HG02623 (cell line): ENCODE measurements around the gene ZMYND12.

ENCODE experiments used
- ATAC-seq: cut with Tn5 transposase; IDR thresholded peaks from one replicate; pipeline ENCODE4 v1.9.1; 2021; ENCODE audit warnings: moderate library complexity; ENCODE audit not compliant: unreplicated experiment

Gene ZMYND12

DNA sequence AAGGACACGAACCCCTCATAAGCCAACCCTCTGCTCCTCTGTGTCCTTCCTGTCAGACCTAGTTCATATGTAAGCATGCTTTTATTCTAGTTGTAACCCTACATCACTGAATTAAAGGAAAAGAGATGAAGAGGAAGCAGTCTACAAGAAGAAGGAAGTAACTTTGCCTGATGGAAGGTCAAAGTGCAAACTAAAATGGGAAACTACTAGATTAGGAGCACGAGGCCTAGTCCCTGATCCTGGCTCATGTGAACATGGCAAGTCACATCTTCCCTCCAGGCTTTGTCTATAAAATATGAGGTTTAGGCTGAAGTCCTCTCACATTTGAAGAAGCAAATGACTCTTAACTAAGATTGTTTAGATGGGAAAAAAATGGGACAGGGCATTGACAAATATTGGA lies 13.2 kb downstream of the ZMYND12 start:
- no peak for ATAC-seq

DNA sequence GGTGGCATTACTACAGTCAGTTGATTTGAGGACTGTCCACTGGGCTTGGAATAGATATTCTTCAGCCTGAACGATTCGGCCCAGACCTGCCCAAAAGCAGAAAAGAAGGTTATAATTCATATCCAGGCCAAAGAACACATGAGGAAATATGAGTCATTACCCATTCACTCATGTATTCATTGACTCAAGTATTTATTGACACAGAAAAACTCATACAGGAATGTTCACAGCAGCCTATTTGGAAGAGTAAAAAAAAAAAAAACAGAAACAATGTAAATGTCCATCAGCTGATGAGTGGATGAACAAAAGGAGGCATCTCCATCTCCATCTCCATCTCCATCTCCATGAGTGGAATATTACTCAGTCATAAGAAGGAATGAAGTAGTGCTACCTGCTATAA lies 15.9 kb downstream of the ZMYND12 start:
- no peak for ATAC-seq

DNA sequence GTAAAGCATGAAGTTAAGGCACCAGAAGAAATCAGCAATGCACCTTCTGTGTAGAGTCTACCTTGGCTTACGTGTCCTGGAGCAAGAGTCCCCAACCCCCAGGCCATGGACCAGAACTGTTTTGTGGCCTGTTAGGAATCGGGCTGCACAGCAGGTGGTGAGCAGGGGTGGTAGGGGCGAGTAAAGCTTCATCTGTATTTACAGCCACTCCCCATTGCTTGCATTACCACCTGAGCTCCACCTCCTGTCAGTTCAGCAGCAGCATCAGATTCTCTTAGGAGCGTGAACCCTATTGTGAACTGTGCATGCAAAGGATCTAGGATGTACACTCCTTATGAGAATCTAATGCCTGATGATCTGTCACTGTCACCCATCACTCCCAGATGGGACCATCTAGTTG lies 21.5 kb downstream of the ZMYND12 start:
- ATAC-seq, result no peak

DNA sequence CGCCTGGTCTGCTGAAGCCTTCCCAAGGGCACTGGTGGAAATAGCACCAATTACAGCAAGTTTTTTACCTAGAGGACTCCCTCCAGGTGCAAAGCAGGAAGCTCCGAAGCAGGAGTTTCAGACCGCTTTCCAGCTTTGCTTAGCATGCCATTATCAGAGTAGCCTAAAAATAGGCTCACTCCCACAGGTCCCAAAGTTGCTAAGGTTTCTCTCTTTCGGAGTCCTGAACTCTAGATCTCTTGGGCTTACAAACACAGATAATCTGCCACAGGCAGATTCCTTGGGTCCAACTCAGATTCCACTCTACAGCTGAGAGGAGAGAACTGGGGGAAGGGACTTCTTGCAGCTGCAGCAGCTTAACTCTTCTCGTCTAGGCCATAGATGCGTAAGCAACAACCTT lies 22.5 kb downstream of the ZMYND12 start:
- no peak for ATAC-seq

DNA sequence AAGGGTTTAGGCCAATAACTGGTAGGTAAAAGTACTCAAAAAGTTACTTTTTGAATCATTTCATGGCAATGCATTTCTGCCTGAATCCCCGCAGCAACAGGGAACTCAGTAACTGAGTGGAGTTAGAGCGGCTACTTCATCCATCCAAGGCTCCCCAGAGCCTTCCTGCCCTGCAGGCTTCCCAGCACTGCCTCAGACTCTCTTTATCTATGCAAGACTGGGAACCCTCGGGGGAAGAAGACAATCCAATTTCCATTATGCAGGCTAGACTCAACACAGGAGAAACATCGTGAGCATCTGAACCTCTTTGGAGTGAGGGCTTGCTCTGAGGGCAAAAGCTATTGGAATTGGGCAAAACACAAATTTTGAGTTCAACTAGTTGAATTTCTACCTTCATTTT lies 23.1 kb downstream of the ZMYND12 start:
- ATAC-seq, result no peak

DNA sequence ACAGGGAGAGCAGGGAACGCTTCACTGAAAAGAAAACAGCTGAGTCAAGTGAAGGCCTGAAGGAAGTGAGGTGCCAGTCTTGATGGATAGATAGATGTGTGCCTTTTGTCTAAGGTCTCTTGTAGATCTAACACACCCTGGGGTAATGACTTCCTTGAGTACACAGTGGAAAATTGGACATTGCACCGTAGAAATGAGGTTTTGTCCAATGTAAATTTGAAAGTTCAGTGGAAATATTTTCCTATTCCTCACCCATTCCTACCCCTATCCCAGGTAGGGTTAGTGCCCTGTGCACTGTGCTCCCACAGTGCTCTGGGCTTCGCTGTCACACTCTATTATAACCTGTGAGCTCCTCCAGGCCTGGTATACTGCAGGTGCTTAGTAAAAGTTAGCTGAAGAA lies 24.3 kb downstream of the ZMYND12 start:
- ATAC-seq, result no peak

DNA sequence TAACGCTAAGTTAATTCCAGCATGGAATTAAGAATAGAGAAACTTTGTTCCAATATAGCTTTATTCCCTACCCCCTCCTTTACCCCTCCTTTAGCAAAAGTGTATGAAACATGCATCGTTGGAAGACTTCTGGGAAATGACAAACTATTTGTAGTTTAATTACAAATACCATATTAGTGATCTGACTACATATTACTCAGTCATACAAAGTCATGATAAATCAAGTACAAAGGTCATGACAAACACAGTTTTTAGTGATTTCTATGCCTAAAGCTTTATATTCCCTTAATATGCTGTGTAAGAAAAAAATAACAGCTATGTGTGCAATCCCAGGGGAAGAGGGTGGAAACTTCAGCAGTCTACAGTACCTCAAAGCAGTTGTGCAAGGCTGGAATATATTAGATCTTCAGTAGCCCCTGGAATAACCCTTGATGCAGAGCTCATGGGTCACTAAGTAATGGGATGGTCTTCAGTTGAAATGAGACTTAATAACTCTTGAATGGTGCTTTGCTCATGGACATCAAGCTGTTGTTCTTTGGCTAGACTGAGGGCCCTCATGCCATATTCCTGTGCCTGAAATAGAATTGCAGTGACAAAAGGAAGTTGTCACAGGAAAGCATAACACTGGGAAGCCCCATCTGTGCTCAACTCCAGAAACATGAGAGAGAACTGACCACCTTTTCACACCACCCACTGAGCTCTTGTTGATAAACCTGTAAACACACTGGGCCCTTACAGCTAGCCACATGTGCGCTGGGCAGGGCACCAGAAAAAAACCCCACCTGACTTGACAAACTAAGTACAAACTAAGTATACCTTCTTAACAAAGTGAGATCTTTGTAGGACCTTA lies 25.3 kb downstream of the ZMYND12 start:
- ATAC-seq, result no peak

DNA sequence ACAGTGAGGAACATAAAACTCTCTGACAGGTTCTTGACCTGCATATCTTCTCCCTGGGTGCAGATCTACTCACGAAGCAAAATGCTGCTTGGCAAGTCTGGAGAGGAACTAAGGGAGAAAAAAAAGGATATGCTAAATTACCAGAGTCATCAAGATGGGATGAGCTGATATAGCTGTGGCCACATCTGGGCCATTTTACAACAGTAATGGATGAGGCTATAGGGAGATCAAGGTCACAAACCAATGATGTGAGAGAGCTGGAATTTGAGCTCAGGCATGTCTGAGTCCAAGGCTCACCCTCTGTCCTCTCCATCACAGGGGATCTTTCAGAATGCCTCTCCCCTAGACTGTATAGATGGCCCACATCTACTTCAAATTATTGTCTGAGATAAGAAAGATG lies 26.2 kb downstream of the ZMYND12 start:
- ATAC-seq, result no peak

DNA sequence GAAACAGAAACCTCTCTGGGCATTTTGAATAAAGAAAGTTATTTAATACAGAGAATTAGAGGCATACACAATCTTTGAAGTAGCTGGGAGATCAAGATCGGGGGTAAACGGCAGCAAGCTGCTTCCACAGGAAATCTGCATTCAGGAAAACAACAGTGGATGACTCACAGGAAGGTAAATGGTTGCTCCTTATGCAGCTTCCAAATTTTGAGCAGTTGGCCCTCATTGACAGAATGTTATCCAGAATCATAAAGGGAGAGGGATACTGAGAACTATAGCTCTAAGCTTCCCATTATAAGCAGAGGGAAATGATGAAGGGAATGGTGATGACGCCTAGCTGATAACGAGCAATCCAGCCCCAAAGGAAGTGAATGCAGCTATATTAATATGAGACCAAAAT lies 28.6 kb downstream of the ZMYND12 start:
- ATAC-seq, result no peak

DNA sequence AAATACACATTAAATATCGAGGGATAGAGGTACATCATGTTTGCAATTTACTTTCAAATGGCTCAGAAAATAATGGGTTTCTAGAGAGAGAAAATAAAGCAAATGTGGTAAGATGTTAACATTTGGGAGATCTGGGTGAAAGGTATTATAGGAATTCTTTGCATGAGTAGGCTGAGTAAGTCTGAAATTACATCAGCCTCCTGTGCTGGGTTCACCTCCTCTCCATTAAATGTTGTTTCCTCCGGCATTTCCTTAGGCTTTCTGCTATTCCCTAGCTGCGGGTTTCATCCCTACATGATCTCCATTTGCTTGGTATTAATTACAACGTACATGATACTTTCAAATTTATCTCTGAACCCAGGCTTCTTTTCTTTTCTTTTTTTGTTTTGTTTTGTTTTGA lies 31.6 kb downstream of the ZMYND12 start:
- ATAC-seq, result no peak

DNA sequence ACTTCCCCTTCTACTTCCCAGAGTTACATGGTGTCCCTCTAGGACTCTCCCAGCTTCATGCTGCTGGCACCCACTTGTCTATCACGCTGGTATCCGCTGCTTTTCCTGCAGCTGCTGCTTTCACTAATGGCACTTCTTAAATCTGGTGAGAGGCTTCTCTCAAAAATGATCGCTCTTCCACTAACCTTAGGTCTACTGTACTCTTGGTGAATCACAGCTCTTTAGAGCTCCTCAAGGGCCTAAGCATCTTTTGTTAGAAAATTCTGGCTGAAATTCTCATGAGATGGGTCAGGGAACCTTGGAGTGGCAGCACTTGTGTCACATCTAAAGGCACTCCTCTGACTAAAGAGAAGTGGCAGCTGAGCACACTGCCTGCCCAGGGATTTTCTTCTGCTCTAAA lies 32.1 kb downstream of the ZMYND12 start:
- ATAC-seq, result no peak

DNA sequence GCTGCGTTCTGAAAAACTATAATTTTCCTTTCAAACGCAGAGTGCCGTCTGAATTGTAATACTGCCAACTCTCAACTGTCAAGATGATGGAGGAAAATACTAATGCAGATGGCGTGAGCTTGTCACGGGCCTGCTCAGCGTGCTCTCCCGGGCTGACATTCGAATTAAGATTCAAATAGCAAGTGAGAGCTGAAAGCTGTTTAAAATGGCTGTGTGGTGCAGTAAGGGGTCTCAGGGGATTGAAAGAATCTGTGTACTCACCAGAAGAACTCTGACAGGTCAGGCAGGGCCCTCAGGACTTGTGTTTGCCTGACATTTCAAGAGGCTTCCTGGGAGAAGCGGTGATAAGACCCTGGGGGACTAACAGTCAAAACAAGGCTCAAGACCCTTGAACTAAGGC lies 33.1 kb downstream of the ZMYND12 start:
- ATAC-seq, result no peak

DNA sequence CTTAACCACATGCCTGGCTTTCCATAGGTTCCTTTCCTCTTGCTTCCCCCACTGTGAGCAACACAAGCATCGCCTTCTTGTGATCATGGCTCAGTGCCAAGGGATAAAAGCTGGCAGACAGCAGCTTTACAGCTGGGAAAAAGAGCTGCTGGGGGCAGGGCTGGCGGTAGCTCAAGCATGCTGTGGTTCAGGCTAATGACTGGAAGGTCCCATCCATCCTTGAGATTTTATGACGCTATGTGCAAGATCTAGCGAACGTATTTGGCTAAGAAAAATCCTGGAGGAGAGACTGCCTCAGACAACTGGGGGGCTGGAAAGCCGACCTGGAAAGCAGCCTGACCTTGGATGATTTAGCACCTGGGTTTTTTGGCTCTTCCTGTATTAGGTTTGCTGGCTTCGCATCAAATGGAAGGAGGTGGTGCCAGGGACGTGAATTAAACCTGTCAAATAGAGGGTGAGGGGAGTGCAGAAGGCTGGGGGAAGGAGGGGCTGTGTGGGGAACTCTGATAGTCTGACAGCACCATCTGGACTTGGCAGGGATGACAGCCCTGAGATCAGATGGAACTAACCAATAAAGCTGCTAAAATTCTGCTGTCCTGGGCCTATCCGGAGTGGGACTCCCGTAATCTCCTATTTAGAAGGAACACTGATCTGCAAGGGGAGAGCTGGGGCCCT lies 34.8 kb downstream of the ZMYND12 start:
- ATAC-seq, result no peak

DNA sequence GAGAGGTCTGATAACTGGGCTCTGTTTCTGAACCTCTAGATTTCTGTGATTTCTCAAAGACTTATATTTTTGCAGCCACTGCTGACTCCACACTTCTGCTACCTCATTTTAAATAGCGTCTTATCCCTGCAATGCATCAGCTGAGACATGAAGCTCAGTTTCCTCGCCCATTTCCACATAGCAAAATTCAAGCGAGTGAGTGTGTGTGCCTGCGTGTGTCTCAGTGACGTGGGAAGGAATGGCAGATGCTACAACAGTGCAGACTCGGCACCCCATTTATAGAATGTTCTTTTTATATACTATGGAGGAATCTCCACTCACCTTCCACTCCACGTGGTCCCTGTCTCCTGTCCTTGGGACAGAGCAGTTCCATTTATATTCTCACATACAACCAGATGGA lies 35.7 kb downstream of the ZMYND12 start:
- no peak for ATAC-seq

DNA sequence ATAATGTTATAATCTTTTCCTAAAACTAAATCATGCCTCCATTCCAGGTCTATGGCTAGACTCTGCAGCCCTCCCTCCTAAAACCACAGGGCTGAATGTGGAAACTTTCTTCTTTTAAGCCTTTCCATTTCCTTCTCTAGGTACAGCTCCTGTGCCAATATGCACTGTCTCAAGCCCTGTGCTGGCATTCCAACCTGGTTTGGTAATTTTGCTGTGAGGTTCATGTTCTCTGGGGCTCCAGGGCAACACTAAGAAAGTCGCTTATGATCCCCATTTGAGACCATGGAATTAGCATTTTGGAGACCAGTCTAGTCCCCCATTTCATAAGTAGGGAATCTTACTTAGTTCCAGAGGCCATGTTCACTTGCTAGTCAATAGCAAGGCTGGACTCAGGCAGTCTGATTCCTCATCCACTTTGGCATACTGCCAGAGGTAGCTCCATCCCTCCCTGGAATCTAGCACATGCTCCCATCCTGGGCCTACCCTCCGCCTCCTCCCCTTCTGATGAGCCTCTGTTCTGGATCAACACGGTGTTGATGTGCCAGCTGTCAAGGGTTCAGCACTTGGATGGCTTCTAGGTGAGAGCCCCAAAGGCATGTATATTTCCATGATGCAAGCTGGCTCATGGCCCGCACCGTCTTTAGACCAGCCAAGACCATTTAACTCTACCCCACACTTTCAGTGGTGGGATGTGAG lies 36.5 kb downstream of the ZMYND12 start:
- no peak for ATAC-seq

DNA sequence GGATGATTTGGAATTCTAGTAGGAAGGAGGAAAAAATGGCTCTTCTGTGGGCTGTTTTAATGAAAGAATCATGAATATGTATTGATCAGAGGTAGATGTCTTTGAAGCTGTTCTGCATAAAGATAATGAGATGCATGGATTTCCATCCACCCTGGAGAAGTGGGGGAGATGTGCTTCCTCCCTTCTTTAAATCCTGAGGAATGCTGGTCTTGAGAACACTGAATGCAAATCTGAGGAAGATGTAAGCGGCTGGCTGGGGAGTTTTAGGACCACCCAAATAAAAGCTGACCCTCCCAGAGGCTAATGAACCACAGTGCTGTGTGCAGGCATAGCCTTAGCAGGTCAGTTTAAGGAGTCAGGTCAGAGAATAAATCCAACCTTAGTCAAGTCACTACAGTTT lies 37.3 kb downstream of the ZMYND12 start:
- no peak for ATAC-seq

DNA sequence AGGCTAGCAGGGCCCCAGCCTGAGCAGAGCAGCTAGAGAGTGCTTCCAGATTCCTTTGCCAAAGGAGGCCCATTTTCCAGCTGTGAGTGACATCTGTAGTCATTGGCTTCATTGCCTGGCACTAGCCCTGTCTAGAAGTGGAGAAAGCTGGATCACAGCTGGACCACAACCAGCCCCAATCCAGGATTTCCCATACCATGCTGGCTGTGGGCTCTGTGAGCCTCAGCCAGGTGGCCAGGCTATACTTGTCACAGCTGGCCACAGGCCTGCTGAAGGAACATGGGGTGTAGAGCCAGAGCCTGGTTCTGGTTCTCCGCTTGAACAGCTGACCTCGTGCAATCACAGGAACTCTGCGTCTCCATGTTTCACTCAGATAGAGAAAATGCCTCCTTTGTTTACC lies 38.7 kb downstream of the ZMYND12 start:
- ATAC-seq, result no peak

DNA sequence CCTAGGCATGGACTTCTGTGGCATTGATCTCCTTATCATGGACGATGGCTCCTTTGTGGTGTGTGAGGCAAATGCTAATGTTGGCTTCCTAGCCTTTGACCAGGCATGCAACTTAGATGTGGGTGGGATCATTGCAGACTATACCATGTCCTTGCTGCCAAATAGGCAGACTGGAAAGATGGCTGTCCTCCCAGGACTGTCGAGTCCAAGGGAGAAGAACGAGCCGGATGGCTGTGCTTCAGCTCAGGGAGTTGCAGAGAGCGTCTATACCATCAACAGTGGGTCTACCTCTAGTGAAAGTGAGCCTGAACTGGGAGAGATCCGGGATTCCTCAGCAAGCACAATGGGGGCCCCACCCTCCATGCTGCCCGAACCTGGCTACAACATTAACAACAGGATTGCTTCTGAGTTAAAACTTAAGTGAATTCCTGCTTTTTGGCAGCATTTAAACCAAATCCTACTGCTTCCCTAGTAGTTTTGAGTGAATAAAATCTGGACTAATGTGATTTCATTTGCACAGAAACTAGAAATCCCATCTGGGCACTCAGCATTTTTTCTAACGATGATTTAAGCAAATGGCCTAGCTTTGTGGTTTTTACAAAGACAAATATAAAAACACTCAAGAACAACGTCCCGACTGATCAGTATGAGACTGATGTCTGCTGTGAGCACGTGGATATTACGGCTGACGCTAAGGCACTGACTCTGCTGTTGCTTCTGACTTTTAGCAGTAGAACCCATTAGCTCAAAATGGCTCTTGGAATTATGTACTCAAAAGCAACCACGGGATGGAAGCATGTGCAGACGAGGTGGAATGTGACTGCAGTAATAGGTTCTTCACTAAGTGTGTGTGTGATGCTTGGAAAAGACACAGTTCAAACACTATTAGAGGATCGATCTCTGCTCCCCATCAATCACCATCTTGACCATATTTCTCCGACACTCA lies 41.0 kb downstream of the ZMYND12 start:
- no peak for ATAC-seq

DNA sequence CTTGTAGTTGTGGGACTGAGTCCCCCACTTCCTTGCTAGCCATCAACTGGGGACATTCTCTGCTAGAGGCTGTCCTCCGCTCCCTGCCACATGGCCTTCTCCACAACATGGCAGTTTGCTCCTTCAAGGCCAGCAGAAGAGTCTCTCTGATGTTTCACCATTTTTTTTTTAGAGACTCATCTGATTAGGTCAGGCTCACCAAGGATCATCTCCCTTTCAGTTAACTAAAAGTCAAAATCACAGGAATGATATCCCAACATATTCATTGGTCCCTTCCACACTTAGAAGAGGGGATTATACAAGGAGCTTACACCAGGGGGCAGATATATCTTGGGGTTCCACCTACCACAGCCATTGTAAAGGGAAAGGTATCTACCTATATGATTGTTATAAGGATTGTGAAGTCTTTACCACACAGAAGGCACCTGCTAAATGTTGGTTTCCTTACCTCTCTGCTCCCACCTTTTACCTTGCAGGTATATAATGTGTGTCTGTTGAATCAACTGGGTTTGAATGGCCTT lies 51.9 kb downstream of the ZMYND12 start:
- no peak for ATAC-seq

DNA sequence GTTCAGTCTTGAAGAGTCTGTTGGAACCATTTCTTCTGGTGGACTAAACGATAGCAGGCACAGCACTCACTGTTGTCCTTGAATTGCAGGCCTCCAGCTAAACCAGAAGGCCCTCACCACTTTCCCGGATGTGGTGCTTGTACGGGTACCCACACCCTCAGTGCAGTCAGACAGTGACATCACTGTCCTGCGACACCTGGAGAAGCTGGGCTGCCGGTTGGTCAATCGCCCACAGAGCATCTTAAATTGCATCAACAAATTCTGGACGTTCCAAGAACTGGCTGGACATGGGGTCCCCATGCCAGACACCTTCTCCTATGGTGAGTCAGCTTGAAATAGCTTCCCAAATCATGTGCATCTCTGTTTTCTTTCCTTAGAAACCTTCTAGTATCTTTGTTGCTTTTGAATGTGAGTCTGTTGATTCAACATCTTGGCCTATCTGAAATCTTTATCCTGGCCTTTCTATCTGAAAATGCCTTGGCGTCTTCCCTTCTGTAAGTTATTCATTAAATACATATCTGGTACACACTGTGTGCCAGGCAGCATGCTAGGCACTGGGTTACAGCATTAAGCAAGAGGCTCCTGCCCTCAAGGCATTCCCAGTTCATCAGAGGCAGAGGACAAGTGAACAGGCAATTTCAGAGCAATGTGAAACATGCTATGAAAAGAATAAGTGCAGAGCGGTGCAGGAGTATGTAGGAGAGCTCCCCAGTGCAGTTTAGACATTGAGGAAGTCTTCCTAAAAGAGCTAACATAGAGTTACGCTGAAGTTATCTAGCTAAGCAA lies 56.3 kb downstream of the ZMYND12 start:
- ATAC-seq, result no peak
